Ovary (tissue), 9 donors: ENCODE measurements around the gene SORCS3. TPM values are rescaled to one million over a fixed set of nuclear protein-coding genes. Genes with fewer than 3 reads are reported as not detected.
A peak's percentile ranks its signal among the peaks of the same experiment; 100 is the strongest.

ENCODE experiments used
- DNase-seq, 5 donors: peaks; one replicate each; pipeline ENCODE4 v3.0.0-alpha.2; 2019 to 2020
- H3K27ac ChIP-seq, 2 donors: fragments of 200-600 bp; one replicate each; pipeline versions ENCODE4 v1.5.1 to v1.8.0; 2019 to 2022
- H3K27me3 ChIP-seq: fragments of 200-600 bp; one replicate; pipeline ENCODE4 v1.8.0; 2022
- H3K36me3 ChIP-seq: fragments of 200-600 bp; sonication (generic); one replicate; pipeline ENCODE4 v1.5.1; 2019
- H3K4me1 ChIP-seq: one replicate; pipeline ENCODE4 v1.8.1; 2013; ENCODE audit warnings: mild to moderate bottlenecking, moderate library complexity; ENCODE audit not compliant: insufficient read depth
- H3K4me3 ChIP-seq: fragments of 200-600 bp; sonication (generic); one replicate; pipeline ENCODE4 v1.5.1; 2017
- H3K9me3 ChIP-seq, 2 donors: fragments of 200-600 bp in 1 of 2; sonication (generic) in 1 of 2; one replicate each; pipeline versions ENCODE4 v1.5.1 to v1.8.1; 2013 to 2019; ENCODE audit warnings: mild to moderate bottlenecking in 1 of 2, moderate library complexity in 1 of 2
- CTCF ChIP-seq, 3 donors: fragments of 450-650 bp in 2 of 3; fragments of 200-600 bp in 1 of 3; IDR thresholded peaks; one replicate each; pipeline versions ENCODE4 v1.5.1 to v1.8.0; 2016 to 2022; ENCODE audit warnings: antibody characterized with exemption in 3 of 3, mild to moderate bottlenecking in 1 of 3
- EP300 ChIP-seq: sonication (generic); formaldehyde crosslinking; IDR thresholded peaks from one replicate; pipeline ENCODE4 v1.6.1; 2017; ENCODE audit warnings: antibody characterized with exemption
- POLR2A ChIP-seq: fragments of 450-650 bp; IDR thresholded peaks from one replicate; pipeline ENCODE4 v1.6.1; 2017; ENCODE audit warnings: antibody characterized with exemption, mild to moderate bottlenecking, moderate library complexity
- WGBS, 3 donors: extraction: QIAGEN DNeasy Blood & Tissue Kit in 1 of 3; methylation state at CpG; one replicate each; pipeline versions ENCODE4 v1.1.5 to v1.1.7; 2013 to 2017; 5-methylcytosine and 5-hydroxymethylcytosine counted together
- intact Hi-C, 4 donors: fragments of 100-400 bp; cut with DNase I; formaldehyde crosslinking; loops; one replicate each; pipeline versions ENCODE4 v1.11.0 to v1.15.1; 2022 to 2023
- polyA plus RNA-seq, 2 donors: library from polyadenylated mRNA; stranded (reverse); fragments of 200-250 nt in 1 of 2; fragments of 350-450 nt in 1 of 2; fragmentation: Illumina TruSeq in 1 of 2; extraction: RNeasy Lipid Tissue Mini Kit (QIAGEN cat#74804) in 1 of 2; gene quantifications; one replicate each; pipeline ENCODE4 v1.2.3, GENCODE V29; 2013 to 2014
- total RNA-seq, 7 donors: library from RNA; depleted of rRNA in 2 of 7; stranded (reverse); fragments of >200 nt in 2 of 7; fragmentation: NEBNext Ultra II Directional in 3 of 7; extraction: Animal tissue kit (Norgen Biotek cat#: 25700) in 3 of 7; gene quantifications; one replicate each; pipeline versions ENCODE4 v1.1.0 to v1.2.4, GENCODE V29; 2016 to 2023
- donor health status: DM: no; HTN: no; CAD: no; lungs with moderate emphysema.
- donor health status: DM: no; HTN: no; CAD: no.
- donor health status: Bipolar disorder and iron deficiency.
- donor health status: DM: yes; HTN: yes; CAD: no.
- donor health status: DM: no; HTN: no; CAD: no.
- donor health status: DM: yes; HTN: yes; CAD: no.

Gene SORCS3
- total and polyA plus RNA-seq, 9 donors: 0.07 to 4.5 (median 0.79) TPM; not detected in 1

GRCh38 chr10:104650072-104650471 lies 9.0 kb downstream of the SORCS3 start:
- Histone ChIP-seq H3K36me3 (no peaks in the 10 kb centered on the region), H3K4me1 (no peaks in the 10 kb centered on the region), H3K4me3 (no peak overlapping the region), H3K27ac (no peak overlapping the region), H3K9me3 (no peaks in the 10 kb centered on the region), H3K27me3 (no peaks in the 10 kb centered on the region)
- WGBS, 3 donors: 21 to 37% (median 34%) methylated on average over 1 of the region's 1 CpG
- intact Hi-C loops: no loop called here
- DNase-seq: no peak
- TF ChIP-seq CTCF (IDR thresholded peaks at IDR 0.05) (peak in 1 of 3 donors; percentile 11), POLR2A (no peak)

- H3K4me1 ChIP-seq: no peaks in the 10 kb centered on the region
- no peak overlapping the region for H3K4me3 ChIP-seq
- no peak overlapping the region for H3K27ac ChIP-seq
- no peak for DNase-seq
- 68 to 81% (median 73%) methylated on average over 3 of the region's 3 CpGs for WGBS, 3 donors
- H3K36me3 ChIP-seq: no peaks in the 10 kb centered on the region
- H3K9me3 ChIP-seq: no peaks in the 10 kb centered on the region
- no peak for TF ChIP-seq CTCF (IDR thresholded peaks at IDR 0.05)
- no peak for TF ChIP-seq POLR2A
- no peak for TF ChIP-seq EP300
- H3K27me3 ChIP-seq: no peaks in the 10 kb centered on the region
- intact Hi-C loops: no loop called here
Measured at GRCh38 chr10:104650635-104651331, 9.7 kb downstream of the SORCS3 start.

DNA sequence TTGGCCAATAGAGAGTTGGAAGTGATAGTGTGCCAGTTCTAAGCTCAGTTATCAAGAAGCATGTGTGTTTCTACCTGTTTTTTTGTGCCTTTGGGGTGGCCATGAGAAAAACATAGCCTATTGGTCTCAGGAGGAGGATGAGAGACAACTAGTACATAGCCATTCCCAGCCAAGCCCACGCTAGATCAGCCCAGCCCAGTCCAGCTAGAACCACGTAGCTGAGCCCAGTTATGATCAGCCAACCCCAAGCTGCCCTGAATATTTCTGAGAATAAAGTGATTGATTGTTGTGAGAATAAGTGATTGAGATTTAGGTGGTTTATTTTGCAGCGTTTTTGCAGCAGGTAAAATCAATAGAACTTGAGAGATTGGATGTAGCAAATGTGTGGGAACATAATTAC lies 15.9 kb downstream of the SORCS3 start:
- no peak for DNase-seq
- H3K4me3 ChIP-seq: no peak overlapping the region
- 71 to 80% (median 72%) methylated on average over 3 of the region's 3 CpGs for WGBS, 3 donors
- intact Hi-C loops: no loop called here
- no peak overlapping the region for H3K27ac ChIP-seq
- no peaks in the 10 kb centered on the region for H3K9me3 ChIP-seq
- no peaks in the 10 kb centered on the region for H3K36me3 ChIP-seq
- no peaks in the 10 kb centered on the region for H3K4me1 ChIP-seq
- H3K27me3 ChIP-seq: no peaks in the 10 kb centered on the region
- TF ChIP-seq POLR2A (no peak), CTCF (IDR thresholded peaks at IDR 0.05) (no peak), EP300 (no peak)

- 43 to 52% (median 47%) methylated on average over 3 of the region's 3 CpGs for WGBS, 3 donors
- no peak for TF ChIP-seq EP300
- no peak for TF ChIP-seq CTCF (IDR thresholded peaks at IDR 0.05)
- TF ChIP-seq POLR2A: no peak
- H3K27ac ChIP-seq: no peak overlapping the region
- no peaks in the 10 kb centered on the region for H3K4me1 ChIP-seq
- H3K36me3 ChIP-seq: no peaks in the 10 kb centered on the region
- H3K4me3 ChIP-seq: no peak overlapping the region
- DNase-seq: no peak
- intact Hi-C loops: no loop called here
- no peaks in the 10 kb centered on the region for H3K9me3 ChIP-seq
- H3K27me3 ChIP-seq: no peaks in the 10 kb centered on the region
Measured at GRCh38 chr10:104657457-104657856, 16.4 kb downstream of the SORCS3 start.
